HG03045 (cell line): Measurements from ENCODE around the gene TBC1D14.

ENCODE experiments used
- ATAC-seq: cut with Tn5 transposase; IDR thresholded peaks from one replicate; pipeline ENCODE4 v1.9.1; 2021; ENCODE audit warnings: mild to moderate bottlenecking, moderate library complexity; ENCODE audit not compliant: unreplicated experiment

TBC1D14 gene

DNA sequence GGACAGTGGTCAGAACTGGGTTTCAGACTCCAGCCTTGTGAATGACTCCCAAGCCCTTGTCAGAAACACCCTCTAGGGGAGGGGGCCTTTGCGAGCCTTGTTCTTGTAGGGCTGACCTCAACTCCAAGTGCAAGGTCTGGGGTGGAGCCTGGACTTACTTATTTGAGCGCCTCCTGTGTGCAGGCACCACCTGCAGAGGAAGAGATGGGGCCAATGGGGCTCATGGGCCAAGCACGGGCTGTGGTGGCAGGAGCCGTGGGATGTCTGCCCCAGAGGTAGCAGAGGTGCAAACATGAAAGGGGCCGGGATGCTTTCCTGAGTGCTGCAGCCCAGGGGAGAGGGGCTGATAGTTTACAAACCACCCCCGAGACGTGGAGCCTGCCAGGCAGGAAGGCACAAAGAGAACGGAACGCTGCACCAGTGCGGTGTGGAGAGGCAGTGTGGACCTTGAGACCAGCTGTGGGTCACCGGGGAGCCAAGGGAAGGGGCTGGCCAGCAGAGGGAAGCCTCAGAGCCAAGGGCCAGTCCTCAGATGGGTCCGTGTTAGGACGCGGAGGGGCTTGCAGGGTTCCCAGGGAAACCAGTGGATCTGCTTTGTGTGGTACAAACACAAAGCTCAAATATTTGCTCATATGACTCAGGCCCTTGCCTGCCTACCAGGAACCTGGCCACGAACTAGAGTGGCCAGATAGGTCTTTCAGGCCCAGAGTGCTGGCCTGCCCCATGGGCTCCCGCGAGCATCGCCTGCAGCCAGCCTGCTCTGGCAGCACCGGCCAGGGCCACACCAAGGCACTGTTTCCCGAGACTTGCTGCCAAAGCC lies 124.8 kb downstream of the TBC1D14 start:
- no peak for ATAC-seq

- no peak for ATAC-seq
These were observed 127.8 kb downstream of the TBC1D14 start for GRCh38 chr4:7037425-7037824.

- ATAC-seq, result no peak
These were observed 131.1 kb downstream of the TBC1D14 start for GRCh38 chr4:7040765-7041164.

- no peak for ATAC-seq
These were observed 131.6 kb downstream of the TBC1D14 start for GRCh38 chr4:7041246-7041645.

GRCh38 chr4:7041801-7042502 lies 132.3 kb downstream of the TBC1D14 start:
- no peak for ATAC-seq

DNA sequence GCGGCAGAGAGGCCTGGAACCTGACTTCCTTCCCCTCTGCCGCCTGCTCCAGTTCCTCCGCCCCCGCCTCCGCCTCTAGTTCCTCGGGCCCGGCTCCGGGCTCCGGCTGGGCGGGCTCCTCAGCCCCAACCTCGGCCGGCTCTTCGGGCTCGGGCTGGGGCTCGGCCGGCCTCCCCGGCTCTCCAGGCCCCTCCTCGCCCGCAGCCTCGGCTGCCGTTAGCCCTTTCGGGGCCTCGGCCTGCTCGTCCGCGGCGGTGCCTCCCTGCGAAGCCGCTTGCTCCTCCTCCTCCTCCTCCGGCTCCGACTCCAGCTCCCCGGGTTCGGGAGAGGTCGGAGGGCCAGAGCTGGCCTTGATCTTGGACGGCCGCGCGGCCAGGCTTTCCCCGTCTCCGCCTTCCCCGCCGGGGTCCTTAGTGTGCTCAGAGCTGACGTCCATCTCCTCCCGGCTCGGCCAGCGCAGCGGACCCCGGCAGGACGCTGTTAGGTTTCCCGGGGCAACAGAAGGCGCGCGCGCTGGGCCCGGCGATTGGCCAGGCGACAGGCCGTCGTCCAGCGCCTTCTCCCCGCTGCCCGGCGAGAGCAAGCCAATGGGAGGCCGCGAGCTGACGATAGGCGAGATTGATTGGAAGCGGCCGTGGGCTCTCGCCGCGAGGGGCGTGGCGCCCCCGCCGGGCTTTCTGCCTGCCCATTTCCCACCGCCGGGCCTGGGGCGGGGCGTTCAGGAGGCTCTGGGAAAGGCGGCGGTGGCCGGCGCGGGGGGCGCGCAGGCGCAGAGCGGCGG lies 133.1 kb downstream of the TBC1D14 start:
- peak; percentile 83 for ATAC-seq

DNA sequence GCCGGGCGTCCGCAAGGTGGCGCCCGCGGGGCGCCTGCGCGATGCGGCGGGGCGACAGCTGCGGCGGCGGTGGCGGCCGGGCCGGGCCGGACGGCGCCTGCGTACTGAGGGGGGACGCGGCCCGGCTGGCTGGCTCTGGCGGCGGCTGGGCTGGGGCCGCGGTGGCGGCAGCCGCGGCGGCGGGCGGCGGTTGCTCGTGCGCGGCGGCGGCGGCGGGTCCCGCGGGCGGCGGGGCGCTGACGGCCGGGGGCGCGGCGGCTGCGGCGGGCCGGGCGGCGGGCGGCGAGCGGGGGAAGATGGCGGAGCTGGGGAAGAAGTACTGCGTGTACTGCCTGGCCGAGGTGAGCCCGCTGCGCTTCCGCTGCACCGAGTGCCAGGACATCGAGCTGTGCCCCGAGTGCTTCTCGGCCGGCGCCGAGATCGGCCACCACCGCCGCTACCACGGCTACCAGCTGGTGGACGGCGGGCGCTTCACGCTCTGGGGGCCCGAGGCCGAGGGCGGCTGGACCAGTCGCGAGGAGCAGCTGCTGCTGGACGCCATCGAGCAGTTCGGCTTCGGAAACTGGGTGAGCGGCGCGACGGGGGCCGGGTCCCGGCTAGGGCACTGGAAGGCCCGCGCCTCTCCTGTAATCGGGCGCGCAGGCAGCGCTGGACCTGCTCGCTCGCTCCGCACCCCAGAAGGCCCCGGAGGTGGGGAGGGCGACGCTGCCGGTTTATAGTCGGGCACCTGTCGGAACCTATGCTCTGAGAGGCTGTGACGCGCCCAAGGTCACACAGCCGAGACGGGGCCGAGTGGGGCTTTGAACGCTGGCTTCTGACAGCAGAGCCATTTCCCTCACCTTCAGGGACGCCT lies 133.9 kb downstream of the TBC1D14 start, which contains the start of gene TADA2B:
Gene TADA2B, plus strand, starts transcription at position 89 of the 853 bp plus-strand sequence. Its CDS starts 208 bp downstream, at position 297.
- ATAC-seq, result peak; percentile 23

DNA sequence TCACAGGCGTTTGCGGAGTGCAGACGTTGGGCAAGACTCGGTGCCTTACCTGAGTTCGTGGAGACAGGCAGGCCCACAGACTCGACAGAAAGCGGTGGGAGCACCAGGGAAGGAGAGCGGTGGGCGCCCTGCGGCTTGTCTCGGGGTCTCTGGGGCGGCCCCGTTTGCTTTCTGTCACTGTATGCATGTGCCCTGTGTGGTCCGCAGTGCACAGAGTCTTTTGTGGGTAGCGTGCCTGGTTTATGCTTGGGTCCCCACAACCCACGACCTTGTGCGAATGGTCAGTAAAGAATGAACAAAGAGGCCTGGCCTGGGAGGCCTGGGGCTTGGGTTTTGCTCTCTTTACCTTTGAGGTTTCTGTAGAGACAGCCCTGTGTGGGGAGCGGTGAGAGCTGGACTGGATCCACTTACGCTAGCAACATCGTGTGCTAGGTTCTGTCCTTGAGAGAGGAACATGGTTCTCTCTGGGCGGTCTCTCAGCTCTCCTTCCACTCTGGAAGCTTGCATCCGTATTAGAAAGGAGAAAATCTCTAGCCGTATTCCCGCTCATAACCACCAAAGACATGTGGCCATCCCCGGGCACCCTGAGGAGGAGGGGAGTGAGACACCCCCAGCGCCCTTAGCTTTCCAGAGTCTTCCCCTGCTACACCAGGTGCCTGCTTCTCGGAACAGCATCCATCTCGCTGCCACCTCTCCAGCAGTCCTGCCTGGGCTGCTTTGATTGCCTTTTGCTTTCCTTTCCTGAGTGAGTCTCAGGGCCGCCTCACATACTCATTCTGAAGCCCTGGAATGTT lies 134.7 kb downstream of the TBC1D14 start:
- ATAC-seq, result no peak

DNA sequence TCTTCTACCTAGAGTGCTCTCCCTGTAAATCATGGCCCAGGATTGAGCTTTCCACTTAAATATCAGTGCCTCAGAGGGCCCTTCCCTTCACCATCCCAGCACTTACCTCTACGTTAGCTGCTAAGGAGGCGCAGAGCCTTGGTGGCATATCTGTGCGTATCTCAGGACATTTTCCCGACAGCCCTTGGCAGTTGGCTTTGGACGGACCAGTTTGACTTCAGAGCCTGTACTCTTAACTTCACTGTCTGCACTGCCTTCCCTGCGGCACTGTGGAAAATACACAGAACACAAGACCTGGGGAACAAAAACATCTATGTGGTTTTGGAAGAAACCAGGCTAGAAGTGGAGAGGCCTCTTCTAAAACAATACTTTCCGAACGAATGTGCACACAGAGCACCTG lies 135.9 kb downstream of the TBC1D14 start:
- ATAC-seq, result no peak

- no peak for ATAC-seq
These were observed 136.6 kb downstream of the TBC1D14 start for GRCh38 chr4:7045961-7046921.

GRCh38 chr4:7046971-7047370 lies 137.3 kb downstream of the TBC1D14 start:
- ATAC-seq, result no peak

- no peak for ATAC-seq
These were observed 139.0 kb downstream of the TBC1D14 start for GRCh38 chr4:7048642-7049041.

GRCh38 chr4:7049295-7049694 lies 139.7 kb downstream of the TBC1D14 start:
- no peak for ATAC-seq

GRCh38 chr4:7049739-7050138 lies 140.1 kb downstream of the TBC1D14 start:
- ATAC-seq, result no peak

GRCh38 chr4:7050481-7051143 lies 141.0 kb downstream of the TBC1D14 start:
- no peak for ATAC-seq

- no peak for ATAC-seq
These were observed 141.5 kb downstream of the TBC1D14 start for GRCh38 chr4:7051144-7051495.

DNA sequence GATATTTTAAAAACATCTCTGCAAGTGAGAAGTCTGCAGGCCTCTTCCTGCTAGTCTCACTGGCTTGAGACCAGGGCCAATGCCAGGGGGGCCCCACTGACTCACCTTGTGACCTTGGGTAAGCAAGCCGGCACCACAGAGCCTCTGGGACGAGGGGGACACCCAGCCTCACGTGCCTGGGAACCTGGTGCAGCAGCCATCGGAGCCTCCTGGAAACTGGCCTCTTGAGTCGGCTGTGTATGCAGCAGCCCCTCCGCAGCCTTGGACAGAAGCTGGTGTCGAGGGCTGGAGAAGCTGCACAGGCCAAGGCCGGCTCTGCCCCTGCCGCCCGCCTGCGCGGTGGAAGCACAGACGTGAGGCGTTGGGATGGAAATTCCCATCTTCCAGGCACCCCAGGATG lies 142.3 kb downstream of the TBC1D14 start:
- no peak for ATAC-seq

- ATAC-seq, result no peak
These were observed 142.7 kb downstream of the TBC1D14 start for GRCh38 chr4:7052313-7052712.
